Heart left ventricle (tissue), 16 donors: ENCODE measurements around the gene SLC5A2. TPM values are rescaled to one million over a fixed set of nuclear protein-coding genes. Genes with fewer than 3 reads are reported as not detected.

Experiments used
- ATAC-seq, 4 donors: fragments of 200-7000 bp; cut with Tn5 transposase; one replicate each; pipeline ENCODE4 v1.9.1; 2020 to 2022; ENCODE audit warnings: moderate library complexity in 4 of 4, mild to moderate bottlenecking in 3 of 4, moderate number of reproducible peaks in 1 of 4
- DNase-seq, 5 donors: peaks; one replicate each; pipeline ENCODE4 v3.0.0-alpha.2; 2020
- H3K27ac ChIP-seq, 12 donors: fragments of 200-600 bp; sonication (generic) in 4 of 12; one replicate each; pipeline versions ENCODE4 v1.5.0 to v1.8.0; 2016 to 2022; ENCODE audit warnings: mild to moderate bottlenecking in 2 of 12
- H3K27me3 ChIP-seq, 9 donors: fragments of 200-600 bp; sonication (generic) in 2 of 9; one replicate each; pipeline versions ENCODE4 v1.5.1 to v1.8.0; 2016 to 2022; ENCODE audit warnings: mild to moderate bottlenecking in 3 of 9
- H3K36me3 ChIP-seq, 9 donors: fragments of 200-600 bp; sonication (generic) in 2 of 9; one replicate each; pipeline versions ENCODE4 v1.5.0 to v1.8.0; 2018 to 2022; ENCODE audit warnings: mild to moderate bottlenecking in 2 of 9
- H3K4me1 ChIP-seq, 12 donors: fragments of 200-600 bp; sonication (generic) in 4 of 12; one replicate each; pipeline versions ENCODE4 v1.5.0 to v1.8.0; 2016 to 2022; ENCODE audit warnings: mild to moderate bottlenecking in 3 of 12
- H3K4me3 ChIP-seq, 12 donors: fragments of 200-600 bp; sonication (generic) in 4 of 12; one replicate each; pipeline versions ENCODE4 v1.5.0 to v1.8.0; 2017 to 2022; ENCODE audit warnings: mild to moderate bottlenecking in 9 of 12, moderate library complexity in 4 of 12
- H3K9me3 ChIP-seq, 12 donors: fragments of 200-600 bp; sonication (generic) in 4 of 12; one replicate each; pipeline versions ENCODE4 v1.5.0 to v1.8.0; 2016 to 2022; ENCODE audit warnings: mild to moderate bottlenecking in 1 of 12
- CTCF ChIP-seq, 12 donors: fragments of 200-600 bp; sonication (generic) in 4 of 12; IDR thresholded peaks; one replicate each; pipeline versions ENCODE4 v1.5.0 to v1.8.0; 2018 to 2022; ENCODE audit warnings: antibody characterized with exemption in 12 of 12, mild to moderate bottlenecking in 5 of 12
- POLR2A ChIP-seq, 2 donors: fragments of 450-650 bp; IDR thresholded peaks; one replicate each; pipeline ENCODE4 v1.6.1; 2017; ENCODE audit warnings: antibody characterized with exemption in 2 of 2, mild to moderate bottlenecking in 2 of 2, moderate library complexity in 2 of 2
- WGBS, 4 donors: extraction: QIAGEN DNeasy Blood & Tissue Kit in 2 of 4; methylation state at CpG; one replicate each; pipeline versions ENCODE4 v1.1.5 to v1.1.7; 2013 to 2018; 5-methylcytosine and 5-hydroxymethylcytosine counted together
- intact Hi-C, 10 donors: fragments of 100-400 bp; cut with DNase I; formaldehyde crosslinking; loops; one replicate each; pipeline versions ENCODE4 v1.11.1 to v1.14.2; 2022
- polyA plus RNA-seq, 2 donors: library from polyadenylated mRNA; stranded (reverse); fragments of 200-250 nt; gene quantifications; one replicate each; pipeline ENCODE4 v1.2.3, GENCODE V29; 2013
- total RNA-seq, 9 donors: library from RNA; depleted of rRNA in 2 of 9; stranded (reverse); fragments of >200 nt in 2 of 9; fragmentation: NEBNext Ultra II Directional in 3 of 9; extraction: Animal tissue kit (Norgen Biotek cat#: 25700) in 3 of 9; gene quantifications; one replicate each; pipeline versions ENCODE4 v1.1.0 to v1.2.4, GENCODE V29; 2016 to 2023
- donor health status: ischemic (EF 13 %, LVEDD 7.1; RV severe dilation, severe dysfunction).
- donor health status: healthy with polysubstance abuse.
- donor health status: DM: no; HTN: yes; CAD: no.
- donor health status: DM: no; HTN: no; CAD: no.
- donor health status: ischemic (EF 25% LVEDD 6.9; RV normal size, moderate dysfunction).
- donor health status: ischemic (EF 25% LVEDD 5.7; RV mildly dilated, moderate dysfunction).
- donor health status: healthy.
- donor health status: DM: yes; HTN: yes; CAD: no.
- donor health status: ischemic (EF 35%, LVEDD 5.7; RV mildly dilated, moderate dysfunction).
- donor health status: nonischemic (EF 11% LVEDD 7.7; RV severe dilation, severe dysfunction).
- donor health status: DM: yes; HTN: yes; CAD: no.
- donor health status: PGD.
- donor health status: ischemic (EF 29% LVEDD 5.4; RV normal size, mild dysfunction).
- donor health status: nonischemic (EF 23%, LVEDD 6.1; RV moderate dilation, normal function).

The SLC5A2 gene
- total and polyA plus RNA-seq, 11 donors: 0.08 to 0.76 TPM; not detected in 9

DNA sequence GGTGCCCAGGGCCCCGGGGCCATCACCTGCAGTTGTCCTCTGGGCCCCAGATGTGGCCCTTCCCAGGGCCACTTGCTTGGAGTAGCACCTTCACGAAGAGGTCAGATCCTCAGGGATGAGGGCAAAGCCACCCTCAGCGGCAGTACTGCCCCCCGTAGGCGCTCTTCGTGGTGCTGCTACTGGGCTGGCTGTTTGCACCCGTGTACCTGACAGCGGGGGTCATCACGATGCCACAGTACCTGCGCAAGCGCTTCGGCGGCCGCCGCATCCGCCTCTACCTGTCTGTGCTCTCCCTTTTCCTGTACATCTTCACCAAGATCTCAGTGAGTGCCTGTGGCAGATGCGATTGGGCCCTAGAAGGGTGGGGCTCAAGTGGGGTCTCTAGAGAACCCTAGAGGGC, 2.6 kb downstream of the SLC5A2 start:
- intact Hi-C loops: loop anchor here in 2 of 10 donors (1.0 to 10.0 kb wide), 2 partner anchors 12 to 219 kb away; no protein-coding TSS in a partner anchor

GRCh38 chr16:31486045-31486444, 3.1 kb downstream of the SLC5A2 start:
- ATAC-seq: no peak
- Histone ChIP-seq H3K4me1 (peaks cover 8 to 24% (median 17%) of the 10 kb centered on the region in 12 donors), H3K36me3 (peaks cover 0 to 13% (median 10%) of the 10 kb centered on the region in 9 donors), H3K27ac (no peak overlapping the region), H3K9me3 (no peaks in the 10 kb centered on the region), H3K27me3 (peaks cover 0 to 23% (median 7%) of the 10 kb centered on the region in 9 donors), H3K4me3 (no peak overlapping the region)
- TF ChIP-seq POLR2A (IDR thresholded peaks at IDR 0.05) (no peak), CTCF (IDR thresholded peaks at IDR 0.05) (no peak)
- intact Hi-C loops: loop anchor here in 1 of 10 donors (10.0 kb wide), 1 partner anchor 219 kb away; no protein-coding TSS in a partner anchor
- WGBS, 4 donors: 88 to 98% (median 97%) methylated on average over 1 to 5 of the region's 5 CpGs
- DNase-seq: no peak

More for the DNA sequence above, 2.6 kb downstream of the SLC5A2 start:
- ATAC-seq: no peak
- TF ChIP-seq CTCF (IDR thresholded peaks at IDR 0.05): no peak
- no peak for TF ChIP-seq POLR2A (IDR thresholded peaks at IDR 0.05)
- H3K36me3 ChIP-seq: peaks cover 0 to 10% (median 5%) of the 10 kb centered on the region in 9 donors
- H3K27ac ChIP-seq: no peak overlapping the region
- H3K4me3 ChIP-seq: no peak overlapping the region
- H3K4me1 ChIP-seq: peaks cover 8 to 29% (median 21%) of the 10 kb centered on the region in 12 donors
- 92 to 96% (median 93%) methylated on average over 17 of the region's 17 CpGs for WGBS, 4 donors
- peaks cover 0 to 23% (median 7%) of the 10 kb centered on the region in 9 donors for H3K27me3 ChIP-seq
- no peak for DNase-seq
- no peaks in the 10 kb centered on the region for H3K9me3 ChIP-seq

- Histone ChIP-seq H3K4me1 (peaks cover 8 to 22% (median 17%) of the 10 kb centered on the region in 12 donors), H3K4me3 (peak overlapping the region; percentile 27 to 68 (median 58)), H3K36me3 (peaks cover 0 to 25% (median 17%) of the 10 kb centered on the region in 9 donors), H3K27ac (no peak overlapping the region), H3K27me3 (peaks cover 0 to 23% (median 7%) of the 10 kb centered on the region in 9 donors), H3K9me3 (no peaks in the 10 kb centered on the region)
- intact Hi-C loops: loop anchor here in 1 of 10 donors (10.0 kb wide), 1 partner anchor 218 kb away; no protein-coding TSS in a partner anchor
- DNase-seq (no peak), ATAC-seq (peak in 1 of 4 donors; percentile 2)
- 9 to 42% (median 22%) methylated on average over 7 to 48 of the region's 48 CpGs for WGBS, 4 donors
- no peak for TF ChIP-seq POLR2A (IDR thresholded peaks at IDR 0.05)
- no peak for TF ChIP-seq CTCF (IDR thresholded peaks at IDR 0.05)
These were observed 4.3 kb downstream of the SLC5A2 start for GRCh38 chr16:31487071-31487719.

GRCh38 chr16:31487720-31488467, 5.0 kb downstream of the SLC5A2 start:
- H3K27ac ChIP-seq: no peak overlapping the region
- H3K9me3 ChIP-seq: no peaks in the 10 kb centered on the region
- peaks cover 8 to 22% (median 17%) of the 10 kb centered on the region in 12 donors for H3K4me1 ChIP-seq
- TF ChIP-seq CTCF (IDR thresholded peaks at IDR 0.05): no peak
- TF ChIP-seq POLR2A (IDR thresholded peaks at IDR 0.05): no peak
- peaks cover 0 to 23% (median 7%) of the 10 kb centered on the region in 9 donors for H3K27me3 ChIP-seq
- peak in 1 of 5 donors; percentile 72 for DNase-seq
- intact Hi-C loops: loop anchor here in 1 of 10 donors (10.0 kb wide), 1 partner anchor 217 kb away; no protein-coding TSS in a partner anchor
- 0 to 1% (median 1%) methylated on average over 10 to 60 of the region's 60 CpGs for WGBS, 4 donors
- H3K4me3 ChIP-seq: peak overlapping the region; percentile 27 to 68 (median 58)
- peak; percentile 42 to 65 (median 63) for ATAC-seq
- peaks cover 0 to 32% (median 24%) of the 10 kb centered on the region in 9 donors for H3K36me3 ChIP-seq
